Sigmoid colon (tissue), 3 donors: Measurements from ENCODE around the gene ADGRG3.

Source experiments
- POLR2A ChIP-seq, 2 donors: fragments of 450-650 bp; IDR thresholded peaks; one replicate each; pipeline ENCODE4 v1.6.1; 2016; ENCODE audit warnings: antibody characterized with exemption in 2 of 2, mild to moderate bottlenecking in 2 of 2, moderate library complexity in 2 of 2
- TF ChIP-seq, protein P1 (sequence below), 4 experiments: fragments of 450-650 bp in 3 of 4; fragments of 200-600 bp in 1 of 4; IDR thresholded peaks; one replicate each; pipeline ENCODE4 v1.5.1; 2016 to 2019; ENCODE audit warnings: antibody characterized with exemption in 4 of 4, mild to moderate bottlenecking in 3 of 4, moderate library complexity in 2 of 4

DNA sequence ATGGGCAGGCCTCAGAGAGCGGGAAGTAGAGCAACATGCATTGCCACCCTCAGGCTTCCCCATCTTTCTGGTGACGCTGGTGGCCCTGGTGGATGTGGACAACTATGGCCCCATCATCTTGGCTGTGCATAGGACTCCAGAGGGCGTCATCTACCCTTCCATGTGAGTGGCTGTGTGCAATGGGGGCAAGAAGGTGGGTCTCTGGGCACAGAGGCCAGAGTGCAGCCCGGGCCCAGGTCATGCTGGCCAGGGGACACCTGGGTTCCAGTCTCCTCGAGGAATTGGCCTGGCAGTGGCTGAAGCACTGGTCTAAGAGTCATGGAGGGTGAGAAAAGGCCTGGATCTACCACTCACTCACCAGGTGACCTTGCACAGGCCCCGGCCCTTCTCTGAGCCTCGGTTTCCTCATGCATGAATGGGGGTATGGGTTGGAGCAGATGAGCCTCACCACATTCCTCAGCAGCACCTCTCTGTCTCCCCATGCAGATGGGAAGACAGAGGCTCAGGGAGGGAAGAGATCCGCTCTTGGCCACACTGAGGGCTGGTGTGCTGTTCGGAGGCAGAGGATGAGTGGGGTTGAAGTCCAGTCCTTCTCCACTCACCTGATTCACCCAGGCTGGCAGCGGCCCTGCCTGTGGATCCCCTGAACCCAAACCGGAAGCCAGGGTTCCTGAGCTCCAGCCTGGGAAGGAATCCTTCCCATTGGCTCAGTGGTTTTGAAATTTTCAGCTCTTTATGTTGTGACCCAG is 7.2 kb upstream of the ADGRG3 start:
- TF ChIP-seq POLR2A (IDR thresholded peaks at IDR 0.05): no peak
- TF ChIP-seq, protein P1, sequence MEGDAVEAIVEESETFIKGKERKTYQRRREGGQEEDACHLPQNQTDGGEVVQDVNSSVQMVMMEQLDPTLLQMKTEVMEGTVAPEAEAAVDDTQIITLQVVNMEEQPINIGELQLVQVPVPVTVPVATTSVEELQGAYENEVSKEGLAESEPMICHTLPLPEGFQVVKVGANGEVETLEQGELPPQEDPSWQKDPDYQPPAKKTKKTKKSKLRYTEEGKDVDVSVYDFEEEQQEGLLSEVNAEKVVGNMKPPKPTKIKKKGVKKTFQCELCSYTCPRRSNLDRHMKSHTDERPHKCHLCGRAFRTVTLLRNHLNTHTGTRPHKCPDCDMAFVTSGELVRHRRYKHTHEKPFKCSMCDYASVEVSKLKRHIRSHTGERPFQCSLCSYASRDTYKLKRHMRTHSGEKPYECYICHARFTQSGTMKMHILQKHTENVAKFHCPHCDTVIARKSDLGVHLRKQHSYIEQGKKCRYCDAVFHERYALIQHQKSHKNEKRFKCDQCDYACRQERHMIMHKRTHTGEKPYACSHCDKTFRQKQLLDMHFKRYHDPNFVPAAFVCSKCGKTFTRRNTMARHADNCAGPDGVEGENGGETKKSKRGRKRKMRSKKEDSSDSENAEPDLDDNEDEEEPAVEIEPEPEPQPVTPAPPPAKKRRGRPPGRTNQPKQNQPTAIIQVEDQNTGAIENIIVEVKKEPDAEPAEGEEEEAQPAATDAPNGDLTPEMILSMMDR (IDR thresholded peaks at IDR 0.05): no peak
